A549 treated with DMSO at 1 μM for 4 hours (cell line): ENCODE results near the gene LINC00305. TPM values are rescaled to one million over a fixed set of nuclear protein-coding genes. Genes with fewer than 3 reads are reported as not detected.

Experiments used
- total RNA-seq: library from RNA; stranded (reverse); fragments of 200-300 nt; extraction: Qiagen RNA extraction; gene quantifications from 5 replicates; pipeline ENCODE4 v1.2.3, GENCODE V29; 2022; ENCODE audit warnings: low read depth

The LINC00305 gene
- total RNA-seq: not detected in 5 replicates

GRCh38 chr18:64148988-64149387, at the start of gene LINC00305:
LINC00305 (minus strand) TSS chr18:64149088.

Other genes with a start within 250 kb of the LINC00305 start
- gene SERPINB10, start 241.1 kb downstream of the LINC00305 start, total RNA-seq: 0.22 TPM in 1 of 5 replicates, not detected in the others
- 0.23 to 1.9 TPM (median 0.35 TPM) in 4 of 5 replicates, not detected in the other for gene HMSD, start 199.8 kb downstream of the LINC00305 start, total RNA-seq
- 8.8 to 15.1 TPM (median 12.2 TPM) in 5 replicates for gene SERPINB8, start 179.0 kb downstream of the LINC00305 start, total RNA-seq